Thyroid gland (tissue), 4 donors: ENCODE measurements around the gene ABHD4. TPM values are rescaled to one million over a fixed set of nuclear protein-coding genes. Genes with fewer than 3 reads are reported as not detected.
A peak's percentile ranks its signal among the peaks of the same experiment; 100 is the strongest.

ENCODE experiments used
- DNase-seq, 2 donors: peaks; one replicate each; pipeline ENCODE4 v3.0.0-alpha.2; 2019
- H3K27ac ChIP-seq, 3 donors: fragments of 200-600 bp; sonication (generic); 1 replicate in 2 of 3; 2 replicates in 1 of 3; pipeline ENCODE4 v1.5.1; 2016 to 2019; ENCODE audit warnings: mild to moderate bottlenecking in 1 of 3, moderate library complexity in 1 of 3
- H3K27me3 ChIP-seq: fragments of 200-600 bp; sonication (generic); one replicate; pipeline ENCODE4 v1.5.1; 2019
- H3K36me3 ChIP-seq, 2 donors: fragments of 200-600 bp; sonication (generic); one replicate each; pipeline ENCODE4 v1.5.1; 2016 to 2019
- H3K4me1 ChIP-seq, 2 donors: fragments of 200-600 bp; sonication (generic); one replicate each; pipeline ENCODE4 v1.5.1; 2017 to 2019
- H3K4me3 ChIP-seq, 3 donors: fragments of 200-600 bp; sonication (generic); replicated peaks in 1 of 3; 1 replicate in 2 of 3; 2 replicates in 1 of 3; pipeline ENCODE4 v1.5.1; 2016; ENCODE audit warnings: mild to moderate bottlenecking in 1 of 3
- H3K9me3 ChIP-seq: fragments of 200-600 bp; sonication (generic); one replicate; pipeline ENCODE4 v1.5.1; 2017
- POLR2A ChIP-seq, 2 donors: fragments of 450-650 bp; IDR thresholded peaks; one replicate each; pipeline ENCODE4 v1.6.1; 2017; ENCODE audit warnings: antibody characterized with exemption in 2 of 2, mild to moderate bottlenecking in 2 of 2, moderate library complexity in 1 of 2
- WGBS, 2 donors: methylation state at CpG; one replicate each; pipeline ENCODE4 v1.1.5; 2017; 5-methylcytosine and 5-hydroxymethylcytosine counted together
- intact Hi-C: fragments of 100-400 bp; cut with DNase I; formaldehyde crosslinking; loops from one replicate; pipeline ENCODE4 v1.15.1; 2023
- total RNA-seq, 4 donors: library from RNA; depleted of rRNA; stranded (reverse); fragments of >200 nt; gene quantifications; one replicate each; pipeline ENCODE4 v1.2.3, GENCODE V29; 2016
- TF ChIP-seq, protein P1 (sequence below), 6 experiments: fragments of 200-600 bp in 3 of 6; fragments of 450-650 bp in 3 of 6; sonication (generic) in 3 of 6; IDR thresholded peaks; one replicate each; pipeline ENCODE4 v1.5.1; 2016 to 2019; ENCODE audit warnings: antibody characterized with exemption in 6 of 6, mild to moderate bottlenecking in 2 of 6, inconsistent platforms in 1 of 6, moderate library complexity in 1 of 6

Gene ABHD4, protein sequence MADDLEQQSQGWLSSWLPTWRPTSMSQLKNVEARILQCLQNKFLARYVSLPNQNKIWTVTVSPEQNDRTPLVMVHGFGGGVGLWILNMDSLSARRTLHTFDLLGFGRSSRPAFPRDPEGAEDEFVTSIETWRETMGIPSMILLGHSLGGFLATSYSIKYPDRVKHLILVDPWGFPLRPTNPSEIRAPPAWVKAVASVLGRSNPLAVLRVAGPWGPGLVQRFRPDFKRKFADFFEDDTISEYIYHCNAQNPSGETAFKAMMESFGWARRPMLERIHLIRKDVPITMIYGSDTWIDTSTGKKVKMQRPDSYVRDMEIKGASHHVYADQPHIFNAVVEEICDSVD
- total RNA-seq: 10 to 100 TPM; 31.5 to 66.4 (median 53.7) TPM

DNA sequence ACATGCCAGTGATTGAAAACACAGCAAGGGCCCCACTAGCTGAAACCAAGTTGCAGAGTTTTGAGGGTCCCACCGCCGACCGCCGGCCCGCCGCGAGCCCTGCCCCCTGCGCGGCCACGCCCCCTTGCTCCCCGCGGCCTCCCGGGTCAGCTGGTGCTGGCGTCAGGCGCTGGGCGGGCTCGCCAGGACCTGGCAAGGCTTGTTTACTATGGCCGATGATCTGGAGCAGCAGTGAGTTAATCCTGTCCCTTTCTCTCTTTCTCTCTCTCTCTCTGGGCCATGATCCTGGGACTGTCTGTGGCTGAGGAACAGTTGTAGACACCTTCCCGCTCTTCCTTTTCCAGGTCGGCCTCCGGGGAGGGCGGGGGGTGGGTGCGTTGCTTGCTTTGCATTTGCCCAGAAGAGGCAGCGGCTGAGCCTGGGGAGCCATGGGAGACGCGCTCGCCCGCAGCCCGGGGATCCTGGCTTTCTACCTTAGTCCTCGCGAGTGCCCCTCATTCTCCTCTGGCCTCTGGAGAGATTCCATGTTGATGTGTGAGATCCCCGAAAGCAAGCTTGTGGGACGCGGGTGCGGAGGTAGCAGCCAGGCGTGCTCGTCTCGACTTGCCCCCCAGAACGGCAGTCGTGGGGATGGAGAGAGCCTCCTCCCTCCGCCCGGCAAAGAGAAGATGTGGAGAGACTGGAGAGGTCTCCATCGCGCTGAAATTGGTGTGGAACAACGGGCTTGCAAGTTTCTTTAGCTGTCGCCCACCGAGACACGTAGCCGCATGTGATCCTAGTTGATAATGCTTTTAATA lies at the start of gene ABHD4:
TSS of gene ABHD4 (plus strand) at position 202 of the 797 bp plus-strand sequence. CDS start at position 209, 7 bp downstream.
- H3K27me3 ChIP-seq: no peaks in the 10 kb centered on the region
- TF ChIP-seq, protein P1, sequence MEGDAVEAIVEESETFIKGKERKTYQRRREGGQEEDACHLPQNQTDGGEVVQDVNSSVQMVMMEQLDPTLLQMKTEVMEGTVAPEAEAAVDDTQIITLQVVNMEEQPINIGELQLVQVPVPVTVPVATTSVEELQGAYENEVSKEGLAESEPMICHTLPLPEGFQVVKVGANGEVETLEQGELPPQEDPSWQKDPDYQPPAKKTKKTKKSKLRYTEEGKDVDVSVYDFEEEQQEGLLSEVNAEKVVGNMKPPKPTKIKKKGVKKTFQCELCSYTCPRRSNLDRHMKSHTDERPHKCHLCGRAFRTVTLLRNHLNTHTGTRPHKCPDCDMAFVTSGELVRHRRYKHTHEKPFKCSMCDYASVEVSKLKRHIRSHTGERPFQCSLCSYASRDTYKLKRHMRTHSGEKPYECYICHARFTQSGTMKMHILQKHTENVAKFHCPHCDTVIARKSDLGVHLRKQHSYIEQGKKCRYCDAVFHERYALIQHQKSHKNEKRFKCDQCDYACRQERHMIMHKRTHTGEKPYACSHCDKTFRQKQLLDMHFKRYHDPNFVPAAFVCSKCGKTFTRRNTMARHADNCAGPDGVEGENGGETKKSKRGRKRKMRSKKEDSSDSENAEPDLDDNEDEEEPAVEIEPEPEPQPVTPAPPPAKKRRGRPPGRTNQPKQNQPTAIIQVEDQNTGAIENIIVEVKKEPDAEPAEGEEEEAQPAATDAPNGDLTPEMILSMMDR (IDR thresholded peaks at IDR 0.05): peak in 1 of 6 experiments; percentile 10
- TF ChIP-seq POLR2A (IDR thresholded peaks at IDR 0.05): peak; percentile 81 to 97
- peak within 1 kb of the TSS; percentile 52 to 91 (median 86) for H3K4me3 ChIP-seq
- intact Hi-C loops: no loop called here
- H3K9me3 ChIP-seq: no peaks in the 10 kb centered on the region
- H3K36me3 ChIP-seq: peaks cover 15 to 17% of the 10 kb centered on the region in 2 donors
- 0 to 1% methylated on average over 20 to 39 of the region's 49 CpGs for WGBS, 2 donors
- H3K4me1 ChIP-seq: peaks cover 11 to 19% of the 10 kb centered on the region in 2 donors
- DNase-seq: peak; percentile 87 to 89
- H3K27ac ChIP-seq: peak within 1 kb of the TSS; percentile 91 to 94 (median 93)

DNA sequence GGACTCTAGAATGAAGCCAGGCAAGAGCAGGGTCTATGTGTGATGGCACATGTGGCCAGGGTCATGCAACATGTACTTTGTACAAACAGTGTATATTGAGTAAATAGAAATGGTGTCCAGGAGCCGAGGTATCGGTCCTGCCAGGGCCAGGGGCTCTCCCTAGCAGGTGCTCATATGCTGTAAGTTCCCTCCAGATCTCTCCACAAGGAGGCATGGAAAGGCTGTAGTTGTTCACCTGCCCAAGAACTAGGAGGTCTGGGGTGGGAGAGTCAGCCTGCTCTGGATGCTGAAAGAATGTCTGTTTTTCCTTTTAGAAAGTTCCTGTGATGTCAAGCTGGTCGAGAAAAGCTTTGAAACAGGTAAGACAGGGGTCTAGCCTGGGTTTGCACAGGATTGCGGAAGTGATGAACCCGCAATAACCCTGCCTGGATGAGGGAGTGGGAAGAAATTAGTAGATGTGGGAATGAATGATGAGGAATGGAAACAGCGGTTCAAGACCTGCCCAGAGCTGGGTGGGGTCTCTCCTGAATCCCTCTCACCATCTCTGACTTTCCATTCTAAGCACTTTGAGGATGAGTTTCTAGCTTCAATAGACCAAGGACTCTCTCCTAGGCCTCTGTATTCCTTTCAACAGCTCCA lies 48.7 kb upstream of the ABHD4 start:
- H3K27ac ChIP-seq: no peak overlapping the region
- WGBS, 2 donors: 79 to 87% methylated on average over 6 of the region's 6 CpGs
- no peak for DNase-seq

DNA sequence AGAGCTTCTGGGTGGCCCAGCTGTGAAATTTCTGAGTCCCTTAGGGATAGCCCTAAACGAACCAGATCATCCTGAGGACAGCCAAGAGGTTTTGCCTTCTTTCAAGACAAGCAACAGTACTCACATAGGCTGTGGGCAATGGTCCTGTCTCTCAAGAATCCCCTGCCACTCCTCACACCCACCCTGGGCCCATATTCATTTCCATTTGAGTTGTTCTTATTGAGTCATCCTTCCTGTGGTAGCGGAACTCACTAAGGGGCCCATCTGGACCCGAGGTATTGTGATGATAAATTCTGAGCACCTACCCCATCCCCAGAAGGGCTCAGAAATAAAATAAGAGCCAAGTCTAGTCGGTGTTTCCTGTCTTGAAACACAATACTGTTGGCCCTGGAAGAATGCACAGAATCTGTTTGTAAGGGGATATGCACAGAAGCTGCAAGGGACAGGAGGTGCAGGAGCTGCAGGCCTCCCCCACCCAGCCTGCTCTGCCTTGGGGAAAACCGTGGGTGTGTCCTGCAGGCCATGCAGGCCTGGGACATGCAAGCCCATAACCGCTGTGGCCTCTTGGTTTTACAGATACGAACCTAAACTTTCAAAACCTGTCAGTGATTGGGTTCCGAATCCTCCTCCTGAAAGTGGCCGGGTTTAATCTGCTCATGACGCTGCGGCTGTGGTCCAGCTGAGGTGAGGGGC lies 48.0 kb upstream of the ABHD4 start:
- intact Hi-C loops: no loop called here
- Histone ChIP-seq H3K27me3 (no peaks in the 10 kb centered on the region), H3K4me3 (no peak overlapping the region), H3K9me3 (no peaks in the 10 kb centered on the region), H3K4me1 (peaks cover 0 to 5% of the 10 kb centered on the region in 2 donors), H3K36me3 (no peaks in the 10 kb centered on the region), H3K27ac (no peak overlapping the region)
- TF ChIP-seq, protein P1 (IDR thresholded peaks at IDR 0.05): no peak
- TF ChIP-seq POLR2A (IDR thresholded peaks at IDR 0.05): no peak
- 72 to 77% methylated on average over 11 of the region's 11 CpGs for WGBS, 2 donors
- DNase-seq: no peak

More for the DNA sequence above, 48.7 kb upstream of the ABHD4 start:
- Histone ChIP-seq H3K9me3 (no peaks in the 10 kb centered on the region), H3K36me3 (no peaks in the 10 kb centered on the region), H3K4me1 (peaks cover 0 to 5% of the 10 kb centered on the region in 2 donors), H3K4me3 (no peak overlapping the region), H3K27me3 (no peaks in the 10 kb centered on the region)
- no peak for TF ChIP-seq POLR2A (IDR thresholded peaks at IDR 0.05)
- TF ChIP-seq, protein P1 (IDR thresholded peaks at IDR 0.05): no peak
- intact Hi-C loops: no loop called here

DNA sequence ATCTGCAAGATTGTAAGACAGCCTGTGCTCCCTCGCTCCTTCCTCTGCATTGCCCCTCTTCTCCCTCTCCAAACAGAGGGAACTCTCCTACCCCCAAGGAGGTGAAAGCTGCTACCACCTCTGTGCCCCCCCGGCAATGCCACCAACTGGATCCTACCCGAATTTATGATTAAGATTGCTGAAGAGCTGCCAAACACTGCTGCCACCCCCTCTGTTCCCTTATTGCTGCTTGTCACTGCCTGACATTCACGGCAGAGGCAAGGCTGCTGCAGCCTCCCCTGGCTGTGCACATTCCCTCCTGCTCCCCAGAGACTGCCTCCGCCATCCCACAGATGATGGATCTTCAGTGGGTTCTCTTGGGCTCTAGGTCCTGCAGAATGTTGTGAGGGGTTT lies 46.5 kb upstream of the ABHD4 start:
- Histone ChIP-seq H3K4me3 (no peak overlapping the region), H3K36me3 (no peaks in the 10 kb centered on the region), H3K4me1 (peaks cover 0 to 2% of the 10 kb centered on the region in 2 donors), H3K9me3 (no peaks in the 10 kb centered on the region), H3K27ac (no peak overlapping the region), H3K27me3 (no peaks in the 10 kb centered on the region)
- intact Hi-C loops: no loop called here
- 66 to 77% methylated on average over 5 of the region's 5 CpGs for WGBS, 2 donors
- TF ChIP-seq POLR2A (IDR thresholded peaks at IDR 0.05): no peak
- TF ChIP-seq, protein P1 (IDR thresholded peaks at IDR 0.05): no peak
- no peak for DNase-seq
